T-helper 1 cell treated with Interleukin-12 subunit alpha and Interleukin-12 subunit beta and Interleukin-4 antibody, amounts not matched to agents 30 μg/mL and 1 μg/mL, for 36 hours (primary cell): ENCODE results near the gene NME9.

Source experiments
- H3K27ac Mint-ChIP-seq: one replicate; pipeline ENCODE4 v1.8.0; 2021; ENCODE audit warnings: mild to moderate bottlenecking, mixed read lengths
- H3K27me3 Mint-ChIP-seq: one replicate; pipeline ENCODE4 v1.8.0; 2021; ENCODE audit warnings: low read depth, mixed read lengths
- H3K36me3 Mint-ChIP-seq: one replicate; pipeline ENCODE4 v1.8.0; 2021; ENCODE audit warnings: low read depth, mixed read lengths
- H3K4me1 Mint-ChIP-seq: one replicate; pipeline ENCODE4 v1.8.0; 2021; ENCODE audit warnings: low read depth, mixed read lengths
- H3K4me3 Mint-ChIP-seq: one replicate; pipeline ENCODE4 v1.8.0; 2021; ENCODE audit warnings: mild to moderate bottlenecking, moderate library complexity, mixed read lengths
- H3K9me3 Mint-ChIP-seq: one replicate; pipeline ENCODE4 v1.8.0; 2021; ENCODE audit warnings: mixed read lengths

Gene NME9

GRCh38 chr3:138367326-138367850, 37.7 kb upstream of the NME9 start:
- Mint-ChIP-seq H3K36me3 (no peaks in the 10 kb centered on the region), H3K4me3 (no peak overlapping the region), H3K4me1 (peaks cover 4% of the 10 kb centered on the region), H3K9me3 (no peaks in the 10 kb centered on the region), H3K27ac (no peak overlapping the region), H3K27me3 (peaks cover 9% of the 10 kb centered on the region)

GRCh38 chr3:138366006-138366759, 36.5 kb upstream of the NME9 start:
- Mint-ChIP-seq H3K4me1 (peaks cover 4% of the 10 kb centered on the region), H3K27ac (no peak overlapping the region), H3K4me3 (no peak overlapping the region), H3K9me3 (no peaks in the 10 kb centered on the region), H3K27me3 (peaks cover 6% of the 10 kb centered on the region), H3K36me3 (no peaks in the 10 kb centered on the region)

GRCh38 chr3:138365253-138365555, 35.6 kb upstream of the NME9 start:
- Mint-ChIP-seq H3K27me3 (peaks cover 5% of the 10 kb centered on the region), H3K36me3 (no peaks in the 10 kb centered on the region), H3K4me3 (no peak overlapping the region), H3K9me3 (no peaks in the 10 kb centered on the region), H3K27ac (no peak overlapping the region), H3K4me1 (no peaks in the 10 kb centered on the region)

GRCh38 chr3:138364356-138365252, 35.0 kb upstream of the NME9 start:
- Mint-ChIP-seq H3K4me1 (no peaks in the 10 kb centered on the region), H3K27me3 (peaks cover 5% of the 10 kb centered on the region)

GRCh38 chr3:138363322-138363721, 33.7 kb upstream of the NME9 start:
- Mint-ChIP-seq H3K36me3 (no peaks in the 10 kb centered on the region), H3K4me1 (no peaks in the 10 kb centered on the region), H3K27me3 (peaks cover 5% of the 10 kb centered on the region), H3K27ac (no peak overlapping the region), H3K4me3 (no peak overlapping the region), H3K9me3 (no peaks in the 10 kb centered on the region)

More at GRCh38 chr3:138364356-138365252, 35.0 kb upstream of the NME9 start:
- H3K27ac Mint-ChIP-seq = no peak overlapping the region
- no peaks in the 10 kb centered on the region for H3K9me3 Mint-ChIP-seq
- no peak overlapping the region for H3K4me3 Mint-ChIP-seq
- H3K36me3 Mint-ChIP-seq = no peaks in the 10 kb centered on the region

- Mint-ChIP-seq H3K27me3 (peaks cover 5% of the 10 kb centered on the region), H3K4me1 (no peaks in the 10 kb centered on the region), H3K4me3 (no peak overlapping the region), H3K9me3 (no peaks in the 10 kb centered on the region), H3K27ac (no peak overlapping the region), H3K36me3 (no peaks in the 10 kb centered on the region)
Observed at GRCh38 chr3:138362538-138362937, 32.9 kb upstream of the NME9 start.

- Mint-ChIP-seq H3K27me3 (peaks cover 5% of the 10 kb centered on the region), H3K4me3 (no peak overlapping the region), H3K9me3 (no peaks in the 10 kb centered on the region), H3K36me3 (no peaks in the 10 kb centered on the region), H3K4me1 (no peaks in the 10 kb centered on the region), H3K27ac (no peak overlapping the region)
Observed at GRCh38 chr3:138361561-138361971, 31.9 kb upstream of the NME9 start.

GRCh38 chr3:138360869-138361525, 31.3 kb upstream of the NME9 start:
- peaks cover 5% of the 10 kb centered on the region for H3K27me3 Mint-ChIP-seq
- no peaks in the 10 kb centered on the region for H3K9me3 Mint-ChIP-seq
- no peak overlapping the region for H3K4me3 Mint-ChIP-seq
- H3K4me1 Mint-ChIP-seq = no peaks in the 10 kb centered on the region
- H3K27ac Mint-ChIP-seq = no peak overlapping the region
- H3K36me3 Mint-ChIP-seq = no peaks in the 10 kb centered on the region

- peaks cover 5% of the 10 kb centered on the region for H3K27me3 Mint-ChIP-seq
- H3K4me3 Mint-ChIP-seq = no peak overlapping the region
- H3K9me3 Mint-ChIP-seq = no peaks in the 10 kb centered on the region
- H3K36me3 Mint-ChIP-seq = no peaks in the 10 kb centered on the region
- no peak overlapping the region for H3K27ac Mint-ChIP-seq
- H3K4me1 Mint-ChIP-seq = no peaks in the 10 kb centered on the region
Observed at GRCh38 chr3:138359919-138360868, 30.5 kb upstream of the NME9 start.

- Mint-ChIP-seq H3K9me3 (no peaks in the 10 kb centered on the region), H3K4me3 (no peak overlapping the region), H3K4me1 (no peaks in the 10 kb centered on the region), H3K27ac (no peak overlapping the region), H3K36me3 (no peaks in the 10 kb centered on the region), H3K27me3 (peaks cover 7% of the 10 kb centered on the region)
Observed at GRCh38 chr3:138359148-138359918, 29.7 kb upstream of the NME9 start.

- Mint-ChIP-seq H3K27ac (no peak overlapping the region), H3K36me3 (no peaks in the 10 kb centered on the region), H3K9me3 (no peaks in the 10 kb centered on the region), H3K4me1 (no peaks in the 10 kb centered on the region), H3K27me3 (peaks cover 7% of the 10 kb centered on the region), H3K4me3 (no peak overlapping the region)
Observed at GRCh38 chr3:138356730-138357405, 27.2 kb upstream of the NME9 start.

- no peak overlapping the region for H3K27ac Mint-ChIP-seq
- H3K4me1 Mint-ChIP-seq = no peaks in the 10 kb centered on the region
- no peaks in the 10 kb centered on the region for H3K36me3 Mint-ChIP-seq
- H3K9me3 Mint-ChIP-seq = no peaks in the 10 kb centered on the region
- peaks cover 8% of the 10 kb centered on the region for H3K27me3 Mint-ChIP-seq
- no peak overlapping the region for H3K4me3 Mint-ChIP-seq
Observed at GRCh38 chr3:138355071-138355470, 25.4 kb upstream of the NME9 start.

GRCh38 chr3:138354376-138354775, 24.7 kb upstream of the NME9 start:
- peaks cover 13% of the 10 kb centered on the region for H3K27me3 Mint-ChIP-seq
- H3K36me3 Mint-ChIP-seq = no peaks in the 10 kb centered on the region
- no peak overlapping the region for H3K27ac Mint-ChIP-seq
- H3K4me1 Mint-ChIP-seq = no peaks in the 10 kb centered on the region
- H3K9me3 Mint-ChIP-seq = no peaks in the 10 kb centered on the region
- H3K4me3 Mint-ChIP-seq = no peak overlapping the region
